GM18868 (cell line): ENCODE results near the gene ALDH18A1.
A peak's percentile ranks its signal among the peaks of the same experiment; 100 is the strongest.

ENCODE experiments used
- ATAC-seq: cut with Tn5 transposase; IDR thresholded peaks from one replicate; pipeline ENCODE4 v1.9.1; 2021; ENCODE audit warnings: mild to moderate bottlenecking, moderate library complexity; ENCODE audit not compliant: unreplicated experiment

Gene ALDH18A1

DNA sequence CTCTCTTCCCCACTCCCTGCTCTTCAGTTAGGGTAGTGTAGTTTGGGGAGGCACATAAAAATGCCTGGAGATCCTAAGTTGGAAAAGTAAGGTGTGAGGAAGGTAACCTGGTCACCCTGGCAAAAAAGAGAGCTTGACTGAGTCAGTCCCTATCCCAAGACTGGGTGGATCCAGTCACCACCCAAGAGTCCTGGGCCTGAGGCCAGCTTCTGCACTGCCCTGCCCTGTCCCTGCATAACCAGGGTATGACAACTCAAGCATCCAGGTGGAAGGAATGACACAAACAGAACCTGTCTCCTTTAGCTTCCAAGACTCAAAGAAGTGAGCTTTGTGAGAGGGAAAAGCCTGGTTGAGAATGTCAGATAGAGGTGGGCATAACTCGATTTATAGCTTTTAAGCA, 68.5 kb downstream of the ALDH18A1 start:
- no peak for ATAC-seq

DNA sequence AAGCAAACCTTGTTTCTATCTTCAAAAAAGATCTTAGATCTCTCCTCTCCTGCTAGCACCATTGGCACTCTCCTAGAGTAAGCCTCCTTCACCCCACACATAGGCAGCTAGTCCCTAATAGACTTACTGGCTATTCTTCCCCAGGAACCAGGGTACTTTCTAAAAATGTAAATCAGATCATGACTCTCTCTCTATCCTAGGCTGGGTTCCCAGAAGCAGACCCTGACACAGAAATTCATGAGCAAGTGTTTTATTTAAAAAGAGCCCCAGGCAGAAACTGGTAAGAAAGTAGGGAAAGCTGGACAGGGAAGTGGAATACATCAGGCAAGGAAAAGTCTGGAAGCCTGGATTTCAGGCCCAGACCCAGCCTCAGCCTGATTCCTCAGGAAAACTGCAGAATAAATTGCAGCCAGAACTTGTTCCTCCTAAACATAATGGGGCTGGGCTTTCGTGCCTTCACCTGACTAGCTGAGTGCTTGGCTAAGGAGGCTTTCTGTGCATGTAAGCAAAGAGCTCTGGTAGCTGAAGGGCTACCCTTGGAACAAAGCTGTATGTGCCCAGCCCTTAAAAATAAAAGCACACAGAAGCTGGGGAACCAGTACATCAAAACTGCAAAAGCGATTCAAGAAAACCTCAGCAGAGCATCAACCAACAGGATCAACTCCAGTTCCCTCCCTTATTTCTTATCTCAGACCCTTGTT, 76.5 kb downstream of the ALDH18A1 start:
- no peak for ATAC-seq

DNA sequence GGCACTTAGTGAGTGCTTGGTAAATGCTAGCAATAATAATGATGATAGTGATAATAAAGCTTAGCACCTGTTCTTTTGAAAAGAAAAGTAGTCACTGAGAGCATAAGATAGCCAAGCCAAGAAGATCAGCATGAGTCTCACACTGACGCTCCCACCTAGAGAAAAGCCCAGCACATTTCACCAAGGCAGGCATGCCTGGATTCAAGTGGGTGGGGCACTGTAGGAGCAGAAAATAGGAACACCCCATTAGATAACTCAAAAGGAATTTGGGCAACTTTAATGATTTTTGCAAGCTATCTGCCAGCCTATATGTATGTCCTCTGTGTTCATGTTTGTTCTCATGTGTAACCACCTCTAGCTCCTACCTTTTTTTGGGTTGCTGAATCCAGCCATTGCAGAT, 77.2 kb downstream of the ALDH18A1 start:
- no peak for ATAC-seq

DNA sequence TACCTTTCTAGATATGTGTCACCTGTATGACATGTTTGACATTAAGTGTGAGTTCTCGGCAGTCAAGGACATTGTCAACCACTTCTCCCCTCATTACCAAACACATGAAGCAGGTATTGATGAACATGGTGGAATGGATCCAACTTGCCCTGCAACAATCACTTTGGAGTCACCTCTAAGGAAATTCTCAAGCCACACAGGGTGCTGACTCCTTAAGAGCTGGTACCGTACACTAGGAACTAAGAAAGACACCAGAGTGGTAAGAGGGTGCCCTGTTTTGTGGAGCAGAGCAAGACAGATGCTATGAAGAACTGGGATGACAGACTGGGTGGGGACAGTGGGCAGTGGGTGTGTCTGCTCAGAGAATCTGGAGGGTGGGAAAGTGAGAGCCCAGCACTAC, 77.9 kb downstream of the ALDH18A1 start:
- ATAC-seq = no peak

DNA sequence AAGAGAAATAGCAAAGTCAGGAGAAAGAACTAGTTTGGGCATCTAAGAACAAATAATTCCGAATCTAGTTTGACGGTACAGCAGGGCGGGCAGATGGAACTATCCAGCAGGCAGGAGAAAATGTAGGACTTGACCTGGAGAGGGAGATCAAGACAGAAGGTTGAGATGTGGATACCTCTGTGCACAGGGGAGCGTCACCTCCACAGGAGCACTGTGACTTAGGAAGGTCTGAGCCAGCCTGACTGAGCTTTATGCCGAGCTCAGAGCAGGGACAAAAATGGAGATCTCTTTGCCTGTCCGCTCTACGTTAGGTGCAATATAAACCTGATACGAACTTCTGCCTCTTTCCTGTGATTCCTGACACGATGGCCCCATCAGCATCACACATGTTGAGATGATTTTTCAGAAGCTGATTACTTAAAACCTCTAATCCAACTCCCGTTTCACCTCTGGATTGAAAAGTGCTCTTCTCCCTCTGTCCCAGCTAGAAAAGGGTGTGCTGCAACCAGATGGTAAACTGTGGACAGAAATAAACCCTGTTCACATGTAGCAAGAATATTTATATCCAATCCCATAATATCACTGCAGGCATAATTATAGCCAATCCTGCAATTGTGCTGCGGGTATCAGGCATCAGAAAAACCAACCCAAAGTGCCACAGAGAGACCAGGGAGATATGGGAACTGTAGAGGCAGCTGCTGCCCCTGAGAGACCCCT, 81.7 kb downstream of the ALDH18A1 start:
- no peak for ATAC-seq

DNA sequence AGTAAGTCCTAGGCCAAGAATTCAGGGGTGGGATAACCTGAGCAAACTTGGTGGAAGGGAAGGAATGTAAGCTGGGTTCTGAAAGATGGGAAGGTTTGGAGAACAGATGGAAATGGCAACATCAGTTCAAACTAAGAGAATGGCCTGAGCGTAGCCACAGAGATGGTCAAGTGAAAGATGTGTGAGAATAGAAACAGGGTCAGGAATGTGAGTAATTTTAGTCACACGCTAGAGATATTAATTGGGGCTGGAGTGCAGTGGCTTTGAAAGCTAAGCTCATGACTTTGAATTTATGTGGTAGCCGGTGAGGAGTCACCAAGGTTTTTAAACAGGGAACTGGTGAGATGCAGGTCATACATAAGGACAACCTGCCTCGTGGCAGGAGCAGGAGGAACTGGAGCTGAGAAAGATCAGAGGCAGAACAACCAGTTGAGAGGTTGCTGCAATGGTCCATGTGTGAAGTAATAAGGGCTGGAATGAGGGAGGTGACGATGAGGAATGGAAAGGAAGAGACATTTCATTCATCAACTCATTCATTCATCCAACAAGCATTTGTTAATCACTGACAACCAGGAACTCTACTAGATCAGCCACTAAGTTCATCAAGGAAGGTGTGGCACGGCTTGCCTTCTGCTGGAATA, 82.4 kb downstream of the ALDH18A1 start:
- ATAC-seq = no peak

DNA sequence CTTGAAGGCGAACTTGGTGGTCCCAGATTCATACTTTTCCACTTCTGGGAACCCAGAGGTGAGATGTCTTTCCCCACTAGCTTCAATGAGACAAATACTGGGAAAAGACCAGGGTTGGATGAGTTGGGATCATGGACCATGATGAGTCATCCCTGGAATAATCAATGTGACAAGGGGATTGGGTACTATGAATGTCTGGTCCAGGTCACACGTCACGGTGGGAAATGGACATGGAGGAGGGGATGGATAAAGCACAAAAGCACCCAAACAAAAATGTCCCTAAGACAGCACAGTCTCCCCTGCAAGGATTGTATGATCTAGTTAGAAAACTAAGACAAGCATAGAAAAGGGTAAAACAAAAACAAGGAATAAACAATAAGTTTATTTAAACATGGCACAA, 83.0 kb downstream of the ALDH18A1 start:
- ATAC-seq = no peak

DNA sequence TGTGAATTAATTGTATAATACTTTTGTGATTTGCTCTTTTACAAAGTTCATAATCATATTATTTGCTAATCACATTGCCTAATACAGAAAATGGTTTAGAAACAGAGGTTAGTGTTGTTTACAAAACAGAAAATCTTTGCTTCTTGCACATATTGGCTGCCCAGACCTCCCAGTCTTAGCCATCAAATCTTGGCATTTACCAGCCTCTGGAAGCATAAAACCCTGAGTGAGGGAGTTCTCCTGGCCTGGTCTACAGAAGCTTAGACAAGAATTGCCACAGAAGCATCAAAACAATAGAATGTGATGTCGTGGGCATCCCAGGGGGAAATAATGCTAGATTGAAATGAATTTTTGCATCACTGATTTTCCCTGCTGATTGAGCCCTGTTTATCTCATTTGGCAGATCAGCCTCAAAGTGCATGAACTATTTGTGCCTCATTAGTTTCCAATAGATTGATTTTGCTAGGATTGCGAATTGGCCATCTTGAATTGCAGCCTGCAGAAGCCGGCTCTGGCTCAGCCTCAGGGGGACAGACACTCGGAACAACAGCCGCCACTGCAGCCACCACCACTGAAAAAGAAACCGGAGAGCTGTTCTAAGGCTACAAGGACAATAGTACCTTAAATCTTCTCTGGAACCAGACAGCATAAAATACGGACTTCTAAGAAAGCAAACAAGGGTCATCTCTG, 84.2 kb downstream of the ALDH18A1 start:
- no peak for ATAC-seq

DNA sequence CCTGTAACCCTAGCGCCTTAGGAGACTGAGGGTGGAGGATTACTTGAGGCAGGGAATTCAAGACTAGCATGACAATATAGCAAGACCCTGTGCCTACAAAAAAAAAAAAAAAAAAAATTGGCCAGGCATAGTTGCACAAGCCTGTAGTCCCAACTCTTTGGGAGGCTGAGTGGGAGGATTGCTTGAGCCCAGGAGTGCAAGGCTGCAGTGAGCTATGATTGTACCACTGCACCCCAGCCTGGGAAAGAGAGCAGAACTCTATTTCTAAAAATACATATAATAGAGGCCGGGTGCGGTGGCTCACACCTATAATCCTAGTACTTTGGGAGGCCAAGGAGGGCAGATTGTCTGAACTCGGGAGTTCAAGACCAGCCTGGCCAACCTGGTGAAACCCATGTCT, 85.1 kb downstream of the ALDH18A1 start:
- no peak for ATAC-seq

DNA sequence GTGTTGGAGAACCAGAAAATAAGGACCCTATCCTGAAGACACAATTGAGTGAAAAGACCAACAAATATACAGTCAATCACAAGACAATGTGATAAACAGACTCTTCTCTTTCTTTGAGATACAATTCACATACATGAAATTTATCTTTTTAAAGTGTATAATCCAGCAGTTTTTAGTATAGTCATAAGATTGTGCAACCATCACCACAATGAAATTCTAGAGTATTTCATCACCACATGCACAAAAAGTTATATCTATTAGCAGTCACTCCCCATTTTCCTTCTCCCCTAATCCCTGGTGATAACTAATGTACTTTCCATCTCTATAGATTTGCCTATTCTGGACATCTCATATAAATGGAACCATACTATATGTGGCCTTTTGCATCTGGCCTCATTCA, 87.1 kb downstream of the ALDH18A1 start:
- no peak for ATAC-seq

DNA sequence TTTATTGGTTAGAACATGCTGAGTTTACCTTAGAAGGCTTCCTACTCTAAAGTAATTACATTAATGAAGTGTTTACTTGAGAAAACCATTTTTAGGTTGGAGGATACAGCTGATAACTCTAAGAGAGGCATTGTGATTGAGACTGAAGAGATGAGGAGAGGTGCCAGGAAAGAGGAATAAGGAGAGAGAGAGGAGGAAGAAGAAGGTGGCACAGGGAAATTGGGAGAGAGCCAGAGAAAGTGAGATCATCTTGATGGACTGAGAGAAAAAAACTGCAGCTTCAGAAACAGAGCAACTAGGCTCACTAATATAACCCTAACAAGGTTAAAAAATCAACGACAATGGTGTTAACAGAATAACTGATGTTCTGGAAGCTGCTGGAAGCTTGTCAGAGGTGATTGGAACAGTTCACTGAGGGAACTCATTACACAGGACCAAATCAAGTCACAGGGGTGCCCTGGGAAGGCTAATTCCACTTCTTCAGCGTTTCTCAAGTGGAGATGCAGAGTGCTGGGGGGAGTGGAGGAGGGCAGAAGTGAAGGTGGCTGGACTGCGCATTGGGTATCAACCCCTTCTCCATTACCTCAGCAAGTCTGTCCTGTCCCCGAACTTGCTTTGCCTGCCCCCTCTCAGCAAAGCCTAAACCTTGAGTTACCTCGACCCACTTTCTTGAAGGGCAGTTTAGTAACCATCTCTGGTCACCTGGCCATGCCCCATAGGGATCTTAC, 88.4 kb downstream of the ALDH18A1 start:
- ATAC-seq = no peak

DNA sequence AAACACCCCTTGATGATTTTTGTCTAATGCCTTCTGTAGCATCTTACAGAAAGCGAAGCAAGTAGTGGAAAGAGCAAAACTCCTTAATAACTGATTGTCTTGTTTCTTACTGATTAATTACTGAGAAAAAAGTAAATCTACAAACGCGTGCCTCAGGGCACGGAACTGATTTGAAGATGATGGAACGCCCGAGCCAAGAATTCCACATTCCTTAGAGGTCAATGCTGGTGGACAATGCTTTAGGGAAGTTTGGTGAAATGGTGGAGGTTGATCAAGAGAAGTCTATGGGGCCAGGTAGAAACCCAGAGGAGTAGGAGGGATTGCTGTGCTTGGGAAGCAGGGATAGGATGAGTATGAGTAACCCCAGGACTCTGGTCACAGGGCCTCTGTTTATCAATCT, 90.4 kb downstream of the ALDH18A1 start:
- ATAC-seq = no peak

DNA sequence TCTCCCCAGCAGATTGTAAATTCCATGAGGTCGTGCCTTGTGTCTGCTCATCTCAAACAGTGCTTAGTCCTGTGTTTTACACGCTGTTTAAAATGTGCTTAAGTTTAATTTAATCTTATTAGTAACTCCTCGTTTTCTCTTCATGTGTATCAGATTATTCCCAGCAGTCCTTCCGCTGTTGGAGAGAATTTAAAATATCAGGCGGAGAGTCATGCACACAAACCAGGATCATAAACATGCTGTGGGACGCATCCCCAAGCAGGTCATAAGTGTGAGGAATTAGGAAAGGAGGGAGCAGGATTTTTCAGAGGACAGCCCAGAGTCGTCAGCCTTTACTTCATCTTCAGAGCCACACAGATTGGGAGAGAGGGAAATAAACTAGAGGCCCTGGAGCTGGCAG, 91.2 kb downstream of the ALDH18A1 start:
- no peak for ATAC-seq

DNA sequence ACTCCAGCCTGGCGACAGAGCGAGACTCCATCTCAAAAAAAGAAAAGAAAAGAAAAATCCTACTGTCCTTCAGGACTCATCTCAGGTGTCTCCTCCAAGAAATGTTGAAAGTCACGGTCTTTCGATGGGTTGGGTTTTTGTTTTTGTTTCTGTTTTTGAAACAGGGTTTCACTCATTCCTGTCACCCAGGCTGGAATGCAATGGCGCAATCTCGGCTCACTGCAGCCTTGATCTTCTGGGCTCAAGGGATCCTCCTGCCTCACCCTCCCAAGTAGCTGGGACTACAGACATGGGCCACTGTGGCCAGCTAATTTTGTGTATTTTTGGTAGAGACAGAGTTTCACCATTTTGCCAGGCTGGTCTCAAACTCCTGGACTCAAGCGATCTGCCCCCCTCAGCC, 92.2 kb downstream of the ALDH18A1 start:
- no peak for ATAC-seq

DNA sequence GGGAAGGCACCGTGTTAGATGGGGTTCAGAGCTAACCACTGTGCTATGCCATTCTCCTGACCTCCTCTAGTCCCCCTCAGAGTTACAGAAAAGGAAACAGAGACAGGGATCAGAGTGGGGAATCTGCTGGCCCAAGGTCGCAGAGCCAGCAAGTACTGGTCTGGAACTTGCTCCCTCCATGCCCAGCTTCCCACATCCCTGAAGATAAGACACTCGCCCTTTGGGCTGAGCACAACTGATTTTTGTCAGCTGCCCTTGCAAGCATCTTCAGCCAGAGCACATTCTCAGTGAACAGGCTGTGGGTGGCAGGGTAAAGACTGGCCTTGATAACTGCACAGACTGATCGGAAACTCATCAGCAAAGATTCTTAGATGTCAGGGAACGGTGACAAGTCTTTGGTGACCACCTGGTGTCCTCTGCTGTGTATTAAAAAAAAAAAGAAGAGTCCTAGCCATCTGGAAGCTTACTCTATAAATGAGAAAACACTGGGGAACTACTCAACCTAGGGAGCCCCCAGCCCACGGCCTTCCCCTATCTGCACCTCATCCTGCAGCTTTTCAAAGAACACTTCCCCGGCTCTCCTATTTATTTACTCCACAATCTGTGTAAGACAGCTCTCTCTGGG, 94.1 kb downstream of the ALDH18A1 start:
- no peak for ATAC-seq

DNA sequence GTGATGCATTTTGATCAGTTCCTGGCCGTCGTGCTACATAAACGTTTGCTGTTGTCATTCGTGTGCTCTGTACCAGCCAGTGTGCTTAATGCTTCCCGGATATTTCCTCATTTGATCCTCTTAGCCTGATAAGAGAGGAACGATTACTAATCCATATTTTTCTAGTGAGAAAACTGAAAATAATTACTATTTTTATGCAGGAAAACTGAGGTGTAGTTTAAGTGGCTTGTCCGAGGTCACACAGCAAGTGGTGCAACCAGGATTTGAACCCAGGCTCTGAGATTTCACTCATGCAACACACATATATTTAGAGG, 94.7 kb downstream of the ALDH18A1 start:
- no peak for ATAC-seq

DNA sequence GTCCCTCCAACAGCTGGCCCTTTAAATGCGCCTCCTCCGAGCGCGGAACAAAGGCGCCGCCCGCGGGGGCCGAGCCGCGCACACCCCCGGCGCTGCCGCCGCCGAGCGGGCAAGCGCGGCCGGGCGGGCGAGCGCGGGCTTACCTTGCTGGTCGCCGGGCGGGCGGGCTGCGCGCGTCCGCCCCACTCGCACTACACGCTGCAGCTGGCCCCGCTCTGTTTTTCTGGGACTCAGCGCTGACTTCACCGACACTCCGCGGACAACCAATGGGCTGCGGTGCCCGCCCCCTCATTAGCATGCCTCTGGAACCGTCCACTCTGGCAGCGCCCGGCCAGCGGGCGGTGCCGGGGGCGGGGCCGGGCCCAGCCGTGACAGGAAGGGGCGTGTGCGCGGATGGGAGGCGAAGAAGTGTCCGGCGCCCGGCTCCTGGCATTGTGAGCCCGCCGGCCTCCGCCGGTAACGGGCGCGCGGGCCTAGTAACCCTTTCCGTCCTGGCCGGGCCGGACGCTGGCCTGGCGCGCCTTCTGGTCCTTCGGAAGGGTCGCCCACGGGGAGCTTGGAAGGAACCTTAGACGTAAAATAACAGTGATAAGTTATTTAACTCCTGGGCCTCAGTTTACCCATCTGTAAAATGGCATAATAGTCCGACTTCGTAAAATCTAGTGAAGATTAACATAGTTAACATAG, 95.2 kb downstream of the ALDH18A1 start, which contains the start of gene SORBS1:
Gene SORBS1, minus strand, starts transcription at position 195 of the 687 bp plus-strand sequence. CDS start 120,236 bp downstream, outside the sequence.
- ATAC-seq = peak; percentile 99

DNA sequence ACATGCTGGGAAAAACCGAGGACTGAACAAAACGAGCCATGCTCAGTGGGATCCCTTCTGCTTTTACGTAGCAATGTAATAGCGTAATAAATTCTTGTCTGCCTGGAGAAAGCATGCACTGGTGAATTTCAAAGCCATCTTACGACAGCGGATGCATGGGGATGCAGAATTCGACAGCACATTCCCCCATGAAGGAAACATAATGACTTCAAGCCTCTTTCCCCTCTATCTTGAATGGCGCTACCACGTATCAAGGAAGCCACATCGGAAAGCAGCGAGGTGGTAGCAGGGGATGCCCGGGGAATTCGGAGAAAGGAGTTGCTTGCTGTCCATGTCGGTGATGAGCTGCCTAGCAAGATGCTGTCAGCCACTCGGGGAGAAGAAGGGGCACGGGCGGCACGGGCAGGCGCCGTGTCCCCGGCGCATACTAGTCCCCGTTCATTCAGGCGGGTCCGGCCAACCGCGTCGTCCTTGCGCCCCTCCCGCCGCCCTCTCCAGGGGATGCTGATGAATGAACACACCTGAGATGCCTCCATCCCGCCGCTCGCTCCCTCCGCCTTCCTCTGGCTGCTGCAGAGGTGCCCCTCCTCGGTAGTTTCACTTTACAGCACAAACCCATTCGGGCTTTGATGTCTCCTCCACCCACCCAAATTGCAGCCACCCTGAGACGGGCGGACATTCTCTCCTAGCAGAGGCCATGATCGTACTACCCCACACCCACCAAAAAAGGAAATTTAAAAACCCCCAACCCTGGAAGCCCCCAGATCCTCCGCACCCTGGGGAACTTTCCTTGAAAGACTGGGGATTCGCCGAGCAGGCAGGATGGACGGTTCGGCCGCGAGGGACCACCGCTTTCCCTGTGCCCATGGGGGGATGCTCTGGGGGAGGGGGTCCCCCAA, 96.0 kb downstream of the ALDH18A1 start:
- ATAC-seq = no peak

DNA sequence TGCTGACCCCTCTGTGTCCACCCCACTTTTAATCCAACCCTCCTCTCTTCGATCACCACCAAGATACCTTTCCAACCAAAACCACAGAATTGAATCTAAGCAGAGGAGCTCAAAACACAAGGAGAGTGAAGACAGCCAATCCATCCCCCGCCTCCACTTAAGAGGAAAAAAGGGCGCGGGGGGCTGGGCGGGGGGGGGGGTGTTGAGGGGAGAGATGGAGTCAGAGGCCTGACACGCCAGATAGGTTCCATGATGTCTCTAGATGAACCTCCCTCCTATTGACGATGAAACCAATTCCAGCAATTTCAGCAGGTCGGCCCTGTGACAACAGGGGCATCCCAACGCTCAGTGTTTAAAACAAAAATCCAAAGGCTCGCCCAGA, 96.6 kb downstream of the ALDH18A1 start:
- ATAC-seq = no peak
